HG03064 (cell line): Measurements from ENCODE around the gene SEMA3E.
"Not testable (repeated sequence)": the region's sequence is repeated elsewhere in the genome, so short reads cannot be mapped to it uniquely, and the experiment has no call there.

Experiments used
- ATAC-seq: cut with Tn5 transposase; IDR thresholded peaks from one replicate; pipeline ENCODE4 v1.9.1; 2021; ENCODE audit warnings: low read depth; ENCODE audit not compliant: unreplicated experiment

SEMA3E gene

DNA sequence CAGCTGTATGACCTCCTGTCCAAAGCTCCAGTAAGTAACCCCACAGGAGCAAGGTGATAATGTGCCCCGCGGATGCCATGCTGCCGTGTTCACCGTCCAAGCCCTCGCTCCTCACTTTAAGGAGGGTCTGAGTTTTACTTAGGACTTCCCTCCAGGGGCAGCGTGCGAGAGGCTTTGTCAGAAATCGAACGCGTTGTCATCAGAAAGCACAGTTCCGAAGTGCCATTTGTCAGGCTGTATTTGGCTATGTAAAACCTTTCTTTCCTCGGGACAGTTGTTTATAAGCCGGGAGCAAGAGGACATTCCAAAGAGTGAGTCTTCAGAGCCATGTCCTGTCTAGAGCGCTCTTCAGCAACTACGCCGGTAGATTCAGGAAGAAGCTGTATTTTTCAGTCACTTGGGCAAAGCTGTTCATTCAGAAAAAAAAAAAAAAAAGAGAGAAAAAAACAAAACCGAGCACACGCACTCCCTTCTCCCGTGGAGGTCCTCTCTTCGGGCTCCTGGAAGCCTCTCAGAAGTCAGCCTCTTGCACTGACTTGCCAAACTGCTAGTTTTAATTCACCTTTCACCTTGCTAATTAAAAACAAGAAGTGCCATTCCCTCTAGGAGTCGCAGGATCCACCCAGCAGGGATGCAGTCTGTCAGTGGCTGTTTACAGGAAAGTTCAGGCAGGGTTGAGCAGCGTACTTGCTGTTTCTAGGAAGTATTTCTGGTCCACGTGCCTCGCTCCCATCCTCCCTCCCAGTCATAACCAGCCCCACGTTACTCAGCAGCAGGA is at the start of gene SEMA3E:
SEMA3E (minus strand) TSS at position 676 of the 778 bp plus-strand sequence.
- no peak for ATAC-seq

DNA sequence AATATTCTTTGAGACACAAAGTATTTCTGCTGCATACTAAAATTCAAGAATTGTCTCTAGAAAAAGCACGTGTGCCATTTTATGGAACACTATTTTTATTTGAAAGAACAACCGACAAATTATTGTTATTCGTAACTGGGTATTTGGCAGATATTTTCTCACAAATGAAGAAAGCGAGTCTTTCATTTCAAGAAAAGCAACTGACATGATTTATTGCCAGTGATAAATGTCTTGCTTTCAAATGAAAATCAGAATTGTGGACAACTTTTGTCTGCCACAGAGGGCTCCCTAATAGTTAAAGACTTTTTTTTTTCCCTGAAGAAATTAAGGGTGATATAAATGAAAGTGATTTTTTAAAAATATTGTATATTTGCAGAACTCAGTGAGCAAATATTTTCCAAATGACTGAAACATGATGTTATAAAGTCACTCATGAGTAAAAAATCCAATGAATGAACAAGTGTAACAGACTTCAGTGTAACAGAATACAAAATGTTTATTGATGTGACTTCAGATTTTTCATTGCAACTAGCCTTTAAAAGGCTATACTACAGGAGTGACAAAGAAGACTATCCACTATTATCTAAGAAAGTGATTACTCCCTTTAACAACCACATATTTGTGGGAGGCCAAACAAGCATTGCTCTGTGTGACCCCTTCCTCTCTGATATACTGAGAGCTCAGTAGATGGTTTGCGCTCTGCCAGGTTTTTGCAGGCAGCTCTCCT is 49.0 kb upstream of the SEMA3E start:
- ATAC-seq = no peak

GRCh38 chr7:83696101-83696500 is 47.2 kb upstream of the SEMA3E start:
- ATAC-seq = no peak

DNA sequence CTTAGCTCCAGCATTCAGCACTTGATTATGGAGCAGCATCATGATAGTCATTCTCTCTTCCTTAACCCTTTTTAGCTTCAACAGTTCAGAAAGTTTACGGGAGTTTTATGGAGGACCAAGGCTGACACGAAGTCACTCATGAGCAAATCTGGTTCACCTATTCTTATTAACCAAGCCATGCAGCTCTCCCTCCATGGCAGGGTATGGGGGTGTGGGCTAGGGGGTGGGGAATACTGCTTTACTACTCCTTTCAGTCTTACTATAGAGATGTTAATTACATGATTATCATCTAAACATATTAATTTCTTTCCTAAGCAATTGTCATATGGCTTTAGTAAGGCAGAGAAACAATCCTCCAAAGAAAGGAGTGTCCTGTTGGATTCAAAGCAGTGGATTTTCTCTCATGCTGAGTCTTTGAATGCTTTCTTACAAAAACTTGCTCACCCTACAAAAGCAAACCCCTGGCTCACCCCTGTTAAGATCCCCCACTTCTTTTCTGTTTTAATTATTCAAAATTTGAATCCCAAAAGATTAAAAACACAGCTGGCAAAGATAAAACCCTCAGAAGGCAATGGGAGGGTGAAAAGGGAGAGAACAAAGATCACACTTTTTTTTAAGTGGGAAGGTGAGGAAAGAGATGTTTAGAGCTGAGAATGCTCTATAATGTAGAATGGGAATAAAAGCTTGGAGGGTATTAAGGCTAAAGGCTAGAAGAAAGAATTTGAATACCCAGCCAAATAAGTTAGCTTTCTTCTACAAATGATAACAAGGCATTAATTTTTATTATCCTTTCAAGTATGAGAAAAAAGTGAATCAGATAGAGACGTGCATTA is 46.4 kb upstream of the SEMA3E start:
- ATAC-seq = no peak

- ATAC-seq = no peak
These were observed 44.3 kb upstream of the SEMA3E start for GRCh38 chr7:83693256-83693655.

GRCh38 chr7:83691095-83691494 is 42.2 kb upstream of the SEMA3E start:
- ATAC-seq = no peak

- no peak for ATAC-seq
These were observed 40.9 kb upstream of the SEMA3E start for GRCh38 chr7:83689855-83690254.

DNA sequence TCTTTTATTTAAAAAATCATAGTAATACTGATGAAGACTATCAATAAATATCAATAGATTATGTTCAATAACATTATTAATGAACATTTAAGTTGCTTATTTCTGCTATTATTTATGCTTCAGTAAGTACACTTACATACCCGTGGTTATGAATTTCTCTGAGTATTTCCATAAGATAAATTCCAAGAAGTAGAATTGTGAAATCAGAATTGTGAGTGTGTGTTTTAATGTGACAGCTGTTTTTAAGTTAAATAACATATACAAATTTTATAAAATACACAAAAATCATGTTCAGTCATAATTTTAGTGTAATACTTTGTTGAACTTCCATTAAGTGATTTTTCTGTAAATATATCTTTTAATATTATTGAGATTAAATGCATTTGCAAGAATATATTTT is 37.5 kb upstream of the SEMA3E start:
- no peak for ATAC-seq

GRCh38 chr7:83684928-83685327 is 36.0 kb upstream of the SEMA3E start:
- no peak for ATAC-seq

DNA sequence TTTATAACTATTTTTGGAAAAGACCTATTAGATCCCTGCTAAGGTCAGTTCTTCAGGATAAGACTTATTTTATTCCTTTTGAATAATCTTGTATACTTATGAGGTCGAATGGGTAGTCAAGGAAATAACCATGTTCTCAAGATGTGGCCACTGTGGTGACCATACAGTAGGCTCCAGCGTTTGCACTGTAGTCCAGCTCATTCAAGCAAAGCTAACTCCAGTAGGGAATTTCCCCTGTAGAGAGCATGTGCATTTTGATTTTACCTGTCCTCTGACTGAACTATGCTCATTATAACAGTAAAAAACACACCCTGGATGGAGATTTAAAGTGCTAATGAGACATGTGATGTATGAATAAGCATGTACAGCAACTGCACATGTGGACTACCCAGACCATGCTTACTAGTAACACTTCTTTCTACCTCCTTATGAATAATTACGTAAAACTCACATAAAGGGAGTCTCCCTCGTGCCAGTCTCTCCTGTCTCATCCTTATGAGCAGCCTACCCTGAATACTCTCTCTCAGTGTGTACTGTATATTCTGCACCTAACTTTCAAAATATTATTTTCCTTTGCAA is 32.4 kb upstream of the SEMA3E start:
- ATAC-seq = no peak

- ATAC-seq = no peak
These were observed 28.4 kb upstream of the SEMA3E start for GRCh38 chr7:83677180-83677866.

- ATAC-seq = not testable (repeated sequence)
These were observed 24.4 kb upstream of the SEMA3E start for GRCh38 chr7:83673291-83673690.

GRCh38 chr7:83672157-83672556 is 23.2 kb upstream of the SEMA3E start:
- no peak for ATAC-seq

DNA sequence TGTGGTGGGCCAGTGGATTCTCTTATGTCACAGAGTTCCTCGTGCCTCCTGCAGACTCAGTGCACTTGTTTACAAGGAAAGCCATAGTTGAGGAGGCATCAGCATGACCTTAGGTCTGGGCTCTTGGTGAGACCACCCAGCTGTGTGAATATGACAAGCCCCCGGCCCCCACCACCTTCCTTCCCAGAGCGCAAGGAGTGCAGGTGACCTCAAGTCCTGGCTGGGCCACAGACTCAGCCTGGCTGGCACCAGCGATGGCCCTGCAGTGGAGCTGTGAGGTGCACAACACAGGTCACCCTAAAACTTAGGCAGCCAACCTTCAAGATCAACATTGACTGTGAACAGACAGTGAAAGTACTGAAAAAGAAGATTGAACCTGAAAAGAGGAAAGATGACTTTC is 14.2 kb upstream of the SEMA3E start:
- ATAC-seq = no peak

GRCh38 chr7:83658126-83658525 is 9.2 kb upstream of the SEMA3E start:
- ATAC-seq = no peak

- no peak for ATAC-seq
These were observed 7.1 kb upstream of the SEMA3E start for GRCh38 chr7:83655951-83656556.

GRCh38 chr7:83652481-83652880 is 3.5 kb upstream of the SEMA3E start:
- ATAC-seq = no peak

GRCh38 chr7:83649701-83650100 is 762 bp upstream of the SEMA3E start:
- ATAC-seq = no peak

DNA sequence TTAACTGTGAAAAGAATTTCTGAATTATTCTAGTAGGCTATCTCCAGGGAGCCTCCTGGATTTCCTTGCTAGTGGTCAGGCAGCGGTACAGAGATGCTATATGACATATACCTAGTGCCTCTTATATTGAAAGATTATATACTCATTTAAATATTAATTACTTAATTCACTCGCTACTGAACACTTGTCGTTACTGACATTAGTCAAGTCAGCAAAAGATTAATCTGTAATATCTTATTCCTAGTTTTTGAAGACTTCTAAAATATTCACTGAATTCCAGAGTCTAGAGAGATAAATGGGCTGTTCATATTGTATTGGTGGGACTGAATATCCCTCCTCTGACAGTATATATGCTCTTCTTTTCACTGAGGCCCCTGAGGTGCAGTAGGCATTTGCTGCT is 2.9 kb downstream of the SEMA3E start:
- no peak for ATAC-seq

DNA sequence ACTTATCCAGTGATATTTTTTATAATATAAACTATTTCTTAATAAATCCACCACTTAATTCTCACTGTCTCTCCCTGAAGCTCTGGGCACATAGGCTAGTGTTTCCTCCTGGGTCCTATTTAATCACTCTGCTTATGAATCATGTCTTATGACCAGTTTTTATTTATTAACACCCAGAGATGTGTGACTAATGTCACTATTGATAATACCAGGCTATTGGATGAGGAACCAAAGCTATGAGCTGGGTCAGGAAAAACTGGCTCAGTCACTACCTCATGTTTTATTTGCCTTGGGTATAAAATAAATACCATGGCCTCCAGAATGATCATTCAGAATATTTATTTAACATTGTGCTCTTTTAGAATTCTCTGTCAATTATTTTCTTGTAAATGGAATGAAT is 5.2 kb downstream of the SEMA3E start:
- no peak for ATAC-seq
